Pancreas (tissue), 10 donors: ENCODE data around the gene LAMB1. TPM values are rescaled to one million over a fixed set of nuclear protein-coding genes. Genes with fewer than 3 reads are reported as not detected.
"Not testable (repeated sequence)": the region's sequence is repeated elsewhere in the genome, so short reads cannot be mapped to it uniquely, and the experiment has no call there.

ENCODE experiments used
- ATAC-seq, 4 donors: fragments of 200-7000 bp; cut with Tn5 transposase; one replicate each; pipeline versions ENCODE4 v1.8.0 to v1.9.1; 2020; ENCODE audit warnings: mild to moderate bottlenecking in 4 of 4, moderate library complexity in 4 of 4
- DNase-seq, 6 donors: peaks; one replicate each; pipeline ENCODE4 v3.0.0-alpha.2; 2020
- FAIRE-seq: peaks from 2 replicates; lab custom pipeline; 2012; peaks lifted over from hg19 to GRCh38; lab: Jason Lieb, UNC
- H3K27ac ChIP-seq, 4 donors: fragments of 200-600 bp; sonication (generic); 1 replicate in 3 of 4; 2 replicates in 1 of 4; pipeline versions ENCODE4 v1.5.0 to v1.8.0; 2020
- H3K27me3 ChIP-seq, 4 donors: fragments of 200-600 bp; one replicate each; pipeline ENCODE4 v1.8.0; 2021
- H3K36me3 ChIP-seq, 3 donors: fragments of 200-600 bp; sonication (generic) in 1 of 3; one replicate each; pipeline versions ENCODE4 v1.5.0 to v1.8.0; 2020 to 2021
- H3K4me1 ChIP-seq, 3 donors: fragments of 200-600 bp; one replicate each; pipeline ENCODE4 v1.8.0; 2021
- H3K4me3 ChIP-seq, 4 donors: fragments of 200-600 bp; sonication (generic) in 2 of 4; one replicate each; pipeline versions ENCODE4 v1.5.0 to v1.8.0; 2020 to 2021
- H3K9me3 ChIP-seq, 4 donors: fragments of 200-600 bp; one replicate each; pipeline ENCODE4 v1.8.0; 2021
- CTCF ChIP-seq, 4 donors: fragments of 200-600 bp; sonication (generic) in 3 of 4; IDR thresholded peaks; one replicate each; pipeline versions ENCODE4 v1.5.0 to v1.8.0; 2021; ENCODE audit warnings: antibody characterized with exemption in 4 of 4
- WGBS, 2 donors: extraction: QIAGEN DNeasy Blood & Tissue Kit; methylation state at CpG; one replicate each; pipeline ENCODE4 v1.1.7; 2013; 5-methylcytosine and 5-hydroxymethylcytosine counted together
- intact Hi-C, 3 donors: fragments of 100-400 bp; cut with DNase I; formaldehyde crosslinking; loops; one replicate each; pipeline versions ENCODE4 v1.11.1 to v1.14.2; 2022
- polyA plus RNA-seq, 2 donors: library from polyadenylated mRNA; stranded (reverse); fragments of 200-250 nt; gene quantifications; one replicate each; pipeline ENCODE4 v1.2.3, GENCODE V29; 2013
- total RNA-seq, 6 donors: library from RNA; stranded (reverse); fragmentation: NEBNext Ultra II Directional in 4 of 6; extraction: Animal tissue kit (Norgen Biotek cat#: 25700) in 4 of 6; gene quantifications; one replicate each; pipeline versions ENCODE4 v1.2.1 to v1.2.4, GENCODE V29; 2021 to 2023
- donor health status: healthy with polysubstance abuse.
- donor health status: DM: no; HTN: no; CAD: no; lungs with moderate emphysema.
- donor health status: DM: no; HTN: no; CAD: no.
- donor health status: control.
- donor health status: control.
- donor health status: Bipolar disorder and iron deficiency.
- donor health status: DM: yes; HTN: yes; CAD: no.
- donor health status: DM: no; HTN: no; CAD: no.
- donor health status: DM: no; HTN: no; CAD: no.
- donor health status: DM: yes; HTN: yes; CAD: no.

LAMB1 gene
- total and polyA plus RNA-seq, 8 donors = 25.5 to 169 (median 106) TPM

- no peak for TF ChIP-seq CTCF (IDR thresholded peaks at IDR 0.05)
- intact Hi-C loops = no loop called here
- DNase-seq = no peak
- no peaks in the 10 kb centered on the region for H3K9me3 ChIP-seq
- no peaks in the 10 kb centered on the region for H3K27me3 ChIP-seq
- WGBS, 2 donors = 56 to 64% methylated on average over 1 of the region's 1 CpG
- no peak overlapping the region for H3K27ac ChIP-seq
- FAIRE-seq = no peak
- peaks cover 0 to 49% (median 2%) of the 10 kb centered on the region in 3 donors for H3K36me3 ChIP-seq
- no peak for ATAC-seq
- H3K4me1 ChIP-seq = no peaks in the 10 kb centered on the region
- H3K4me3 ChIP-seq = no peak overlapping the region
Measured at GRCh38 chr7:107926481-107926880, 76.5 kb downstream of the LAMB1 start.

- Histone ChIP-seq H3K4me3 (no peak overlapping the region), H3K4me1 (no peaks in the 10 kb centered on the region), H3K27me3 (no peaks in the 10 kb centered on the region), H3K9me3 (no peaks in the 10 kb centered on the region), H3K36me3 (peaks cover 0 to 39% (median 2%) of the 10 kb centered on the region in 3 donors), H3K27ac (no peak overlapping the region)
- DNase-seq (no peak), ATAC-seq (no peak), FAIRE-seq (no peak)
- intact Hi-C loops = no loop called here
- 82 to 83% methylated on average over 5 of the region's 5 CpGs for WGBS, 2 donors
- TF ChIP-seq CTCF (IDR thresholded peaks at IDR 0.05) = no peak
Measured at GRCh38 chr7:107924841-107925504, 78.0 kb downstream of the LAMB1 start.

- FAIRE-seq = no peak
- no peak overlapping the region for H3K27ac ChIP-seq
Measured at GRCh38 chr7:107922886-107923285, 80.1 kb downstream of the LAMB1 start.

GRCh38 chr7:107921826-107922225 lies 81.1 kb downstream of the LAMB1 start:
- H3K4me3 ChIP-seq, DNase-seq, H3K4me1 ChIP-seq, ATAC-seq, H3K27me3 ChIP-seq, FAIRE-seq, H3K27ac ChIP-seq, intact Hi-C loops, H3K9me3 ChIP-seq: not testable (repeated sequence)
- WGBS, 2 donors = 71% methylated on average over 2 of the region's 2 CpGs
- peaks cover 0 to 43% (median 14%) of the 10 kb centered on the region in 3 donors for H3K36me3 ChIP-seq

More at GRCh38 chr7:107922886-107923285, 80.1 kb downstream of the LAMB1 start:
- WGBS, 2 donors = 90 to 94% methylated on average over 1 of the region's 1 CpG
- no peak for ATAC-seq
- intact Hi-C loops = no loop called here
- H3K4me3 ChIP-seq = no peak overlapping the region
- DNase-seq = no peak
- no peak for TF ChIP-seq CTCF (IDR thresholded peaks at IDR 0.05)
- H3K4me1 ChIP-seq = no peaks in the 10 kb centered on the region
- no peaks in the 10 kb centered on the region for H3K27me3 ChIP-seq
- H3K36me3 ChIP-seq = peaks cover 0 to 47% (median 10%) of the 10 kb centered on the region in 3 donors
- H3K9me3 ChIP-seq = no peaks in the 10 kb centered on the region

- no peak overlapping the region for H3K27ac ChIP-seq
- H3K4me1 ChIP-seq = no peaks in the 10 kb centered on the region
Measured at GRCh38 chr7:107920048-107920772, 82.8 kb downstream of the LAMB1 start.

More at GRCh38 chr7:107920048-107920772, 82.8 kb downstream of the LAMB1 start:
- FAIRE-seq = no peak
- no peak for TF ChIP-seq CTCF (IDR thresholded peaks at IDR 0.05)
- intact Hi-C loops = no loop called here
- Histone ChIP-seq H3K27me3 (no peaks in the 10 kb centered on the region), H3K36me3 (peaks cover 2 to 51% (median 15%) of the 10 kb centered on the region in 3 donors), H3K9me3 (no peaks in the 10 kb centered on the region), H3K4me3 (no peak overlapping the region)
- ATAC-seq = peak in 1 of 4 donors; percentile 40
- DNase-seq = no peak
- 20 to 40% methylated on average over 1 of the region's 1 CpG for WGBS, 2 donors
